GM18909 (cell line): ENCODE results near the gene CMKLR1.

Experiments
- ATAC-seq: cut with Tn5 transposase; IDR thresholded peaks from one replicate; pipeline ENCODE4 v1.9.1; 2021; ENCODE audit warnings: mild to moderate bottlenecking; ENCODE audit not compliant: unreplicated experiment, poor library complexity

Gene CMKLR1

GRCh38 chr12:108318472-108319275 lies 20.4 kb downstream of the CMKLR1 start:
- no peak for ATAC-seq

GRCh38 chr12:108317308-108318234 lies 21.5 kb downstream of the CMKLR1 start:
- ATAC-seq: no peak

GRCh38 chr12:108316176-108317086 lies 22.7 kb downstream of the CMKLR1 start:
- ATAC-seq: no peak

- no peak for ATAC-seq
Observed at GRCh38 chr12:108315486-108316105, 23.5 kb downstream of the CMKLR1 start.

GRCh38 chr12:108313606-108314351 lies 25.3 kb downstream of the CMKLR1 start:
- ATAC-seq: no peak

GRCh38 chr12:108313241-108313605 lies 25.9 kb downstream of the CMKLR1 start:
- ATAC-seq: no peak

GRCh38 chr12:108312693-108313189 lies 26.4 kb downstream of the CMKLR1 start:
- no peak for ATAC-seq

- no peak for ATAC-seq
Observed at GRCh38 chr12:108312073-108312659, 26.9 kb downstream of the CMKLR1 start.

- no peak for ATAC-seq
Observed at GRCh38 chr12:108311605-108312004, 27.5 kb downstream of the CMKLR1 start.

GRCh38 chr12:108310489-108310888 lies 28.6 kb downstream of the CMKLR1 start:
- ATAC-seq: no peak

- ATAC-seq: no peak
Observed at GRCh38 chr12:108309674-108310312, 29.3 kb downstream of the CMKLR1 start.

GRCh38 chr12:108308395-108309085 lies 30.6 kb downstream of the CMKLR1 start:
- ATAC-seq: no peak

- ATAC-seq: no peak
Observed at GRCh38 chr12:108307006-108307405, 32.1 kb downstream of the CMKLR1 start.

- ATAC-seq: no peak
Observed at GRCh38 chr12:108306506-108306905, 32.6 kb downstream of the CMKLR1 start.

- no peak for ATAC-seq
Observed at GRCh38 chr12:108305991-108306501, 33.1 kb downstream of the CMKLR1 start.

- ATAC-seq: no peak
Observed at GRCh38 chr12:108305520-108305919, 33.6 kb downstream of the CMKLR1 start.

- no peak for ATAC-seq
Observed at GRCh38 chr12:108304633-108305032, 34.5 kb downstream of the CMKLR1 start.
